ENCODE results near the gene MRTFA.
"Not testable (repeated sequence)": the region's sequence is repeated elsewhere in the genome, so short reads cannot be mapped to it uniquely, and the experiment has no call there.

MRTFA gene

DNA sequence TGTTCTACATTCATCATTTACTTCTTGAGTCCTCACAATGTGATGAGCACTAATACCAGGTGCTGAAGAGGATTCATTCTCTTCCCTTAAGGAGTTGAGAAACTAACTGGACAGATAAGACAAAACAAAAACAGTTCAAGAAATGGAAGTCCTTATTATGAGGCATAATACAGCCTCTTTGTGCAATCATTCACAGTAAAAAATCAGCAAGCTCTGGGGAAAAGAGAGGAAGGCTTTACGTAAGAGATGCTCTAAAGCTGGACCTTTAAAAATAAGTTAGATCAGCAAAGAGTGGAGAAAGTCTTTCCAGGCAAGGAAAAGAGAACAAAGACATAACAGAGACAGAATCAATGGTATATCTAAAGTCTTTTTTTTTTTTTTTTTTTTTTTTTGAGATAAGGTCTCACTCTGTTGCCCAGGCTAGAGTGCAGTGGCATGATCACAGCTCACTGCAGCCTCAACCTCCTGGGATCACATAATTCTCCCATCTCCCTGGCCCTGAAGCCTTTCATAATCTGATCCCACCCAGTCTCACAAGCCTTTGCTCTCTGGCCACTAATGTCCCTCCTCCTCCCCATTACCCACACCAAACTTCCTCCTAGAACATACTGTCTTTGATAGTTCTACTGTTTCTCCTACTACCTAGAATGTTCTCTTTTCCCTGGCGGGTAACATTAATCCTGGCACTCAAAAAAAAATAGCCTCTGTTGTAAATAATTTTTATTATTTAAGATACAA, 40.9 kb downstream of the MRTFA start:
- DNase-seq (ENCODE audit: low spot score) = no peak

DNA sequence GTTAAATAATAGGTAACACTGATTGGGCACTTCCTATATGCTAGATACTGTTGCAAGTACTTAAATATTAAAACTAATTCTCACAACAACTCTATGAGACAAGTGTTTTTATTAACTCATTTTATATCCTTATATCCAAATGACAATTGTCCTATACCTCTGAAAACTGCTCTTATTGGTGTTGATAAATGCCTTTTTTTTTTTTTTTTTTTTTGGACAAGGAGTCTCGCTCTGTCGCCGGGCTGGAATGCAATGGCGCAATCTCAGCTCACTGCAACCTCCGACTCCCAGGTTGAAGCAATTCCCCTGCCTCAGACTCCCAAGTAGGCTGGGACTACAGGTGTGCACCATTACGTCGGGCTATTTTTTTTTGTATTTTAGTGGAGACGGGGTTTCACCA, 41.6 kb downstream of the MRTFA start:
- no peak for DNase-seq (ENCODE audit: low spot score)

DNA sequence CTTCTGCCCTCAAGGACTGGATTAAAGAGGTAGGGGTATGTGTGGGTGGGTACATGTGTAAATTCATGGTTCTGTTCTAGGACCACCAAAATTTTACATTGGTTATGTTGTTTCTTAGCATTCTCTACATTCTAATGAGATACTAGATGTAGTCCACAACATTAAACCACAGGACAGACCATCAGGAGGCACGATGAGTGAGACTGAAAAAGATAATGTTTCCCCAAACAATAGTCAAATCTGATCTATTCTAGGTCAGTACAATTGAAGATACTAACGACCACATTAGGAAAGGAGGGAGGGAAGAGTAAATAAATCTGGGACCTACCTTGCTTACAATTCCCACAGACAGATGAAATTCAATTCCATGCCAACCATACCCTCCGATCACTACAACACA, 42.2 kb downstream of the MRTFA start:
- no peak for DNase-seq (ENCODE audit: low spot score)

DNA sequence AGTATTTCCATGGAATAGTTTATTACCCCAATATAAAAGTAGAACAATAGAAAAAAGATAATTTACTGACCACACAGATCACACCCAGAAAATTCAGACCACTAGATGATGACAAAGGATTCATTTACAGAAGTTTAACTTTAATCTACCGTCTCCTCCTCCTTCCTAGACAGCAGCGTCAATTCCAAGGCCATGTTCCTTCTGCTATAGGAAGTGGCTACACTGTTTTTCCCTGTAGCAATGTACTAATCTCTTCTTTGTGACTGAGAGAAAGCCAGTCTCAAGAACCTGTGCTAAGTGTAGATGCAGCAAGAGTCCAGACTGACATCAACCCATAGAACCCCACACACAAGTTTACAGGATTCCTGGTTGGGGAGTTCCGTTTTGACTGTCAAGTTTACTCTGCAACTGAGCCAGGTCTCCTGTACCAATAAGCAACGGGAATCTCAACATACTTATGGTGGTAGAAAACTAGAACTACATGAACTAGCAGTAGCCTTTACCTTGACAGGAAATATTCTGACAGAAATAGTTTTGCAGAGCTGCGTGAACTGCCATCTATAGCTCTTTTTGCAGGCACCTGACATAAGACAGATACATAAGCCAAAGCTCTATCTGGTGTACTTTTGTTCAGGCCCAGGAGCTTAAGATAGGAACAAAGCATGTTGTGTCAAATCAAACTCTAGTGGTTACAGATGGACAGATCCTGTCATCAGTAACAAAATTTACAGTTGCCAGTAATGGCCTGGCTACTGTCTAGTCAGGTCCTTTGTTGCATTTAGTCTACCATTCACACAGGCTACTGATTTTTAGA, 42.9 kb downstream of the MRTFA start:
- DNase-seq (ENCODE audit: low spot score) = no peak

DNA sequence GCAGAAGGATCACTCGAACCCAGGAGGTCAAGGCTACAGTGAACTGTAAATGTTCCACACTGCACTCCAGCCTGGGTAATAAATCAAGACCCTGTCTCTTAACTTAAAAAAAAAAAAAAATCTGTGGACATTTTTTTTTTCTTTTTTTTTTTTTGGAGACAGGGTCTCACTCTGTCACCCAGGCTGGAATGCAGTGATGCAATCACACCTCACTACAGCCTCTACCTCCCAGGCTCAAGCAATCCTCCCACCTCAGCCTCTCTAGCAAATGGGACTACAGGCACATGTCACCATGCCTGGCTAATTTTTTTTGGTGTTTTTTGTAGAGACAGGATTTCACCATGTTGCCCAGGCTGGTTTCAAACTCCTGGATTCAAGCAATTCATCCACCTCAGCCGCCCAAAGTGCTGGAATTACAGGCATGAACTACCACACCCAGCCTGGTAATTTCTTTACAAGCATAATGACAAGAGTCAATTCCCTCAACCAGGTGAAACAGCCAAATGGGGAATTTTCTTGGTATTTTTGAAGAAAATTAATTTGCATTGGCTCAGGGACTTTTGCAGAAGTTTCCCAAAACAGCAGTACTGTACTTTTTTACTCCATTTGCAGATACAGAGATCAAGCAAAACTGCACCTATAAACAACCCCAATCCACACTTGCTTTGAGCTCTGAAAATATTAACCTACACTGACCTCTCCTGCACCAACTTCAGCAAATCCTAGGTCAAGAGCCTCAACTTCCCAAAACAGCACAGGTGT, 44.0 kb downstream of the MRTFA start:
- DNase-seq (ENCODE audit: low spot score) = no peak

DNA sequence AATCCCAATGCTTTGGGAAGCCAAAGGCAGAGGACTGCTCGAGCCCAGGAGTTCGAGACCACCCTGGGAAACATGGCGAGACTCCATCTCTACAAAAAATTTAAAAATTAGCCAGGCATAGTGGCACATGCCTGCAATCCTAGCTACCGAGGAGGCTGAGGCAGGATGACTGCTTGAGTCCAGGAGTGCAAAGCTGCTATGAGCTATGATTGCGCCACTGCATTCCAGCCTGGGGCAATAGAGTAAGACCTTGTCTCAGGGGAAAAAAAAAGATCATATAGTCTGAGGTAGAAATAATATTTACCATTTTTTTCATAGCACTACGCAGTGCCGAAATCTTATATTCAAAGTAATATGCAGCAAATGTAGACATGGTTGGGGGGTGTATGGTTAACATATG, 47.8 kb downstream of the MRTFA start:
- DNase-seq (ENCODE audit: low spot score) = no peak

DNA sequence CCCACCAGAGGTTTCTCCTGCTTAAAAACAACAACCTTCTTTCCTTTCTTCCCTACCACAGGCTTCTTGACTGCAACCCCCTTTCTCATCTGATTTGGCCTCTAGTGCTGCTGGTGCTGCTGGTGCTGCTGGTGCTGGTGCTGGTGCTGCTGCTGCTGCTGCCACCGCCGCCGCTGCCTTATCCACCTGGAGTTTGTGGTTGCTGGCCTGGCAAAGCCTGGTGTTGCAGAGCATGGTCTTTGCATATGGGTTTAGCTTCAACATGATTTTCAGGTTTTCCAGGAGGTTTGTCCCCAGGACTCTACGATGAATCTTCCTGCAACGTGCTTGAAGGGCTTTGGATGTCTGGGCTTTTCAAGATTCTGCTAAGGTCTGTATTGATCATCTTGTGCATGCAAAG, 49.7 kb downstream of the MRTFA start:
- no peak for DNase-seq (ENCODE audit: low spot score)

DNA sequence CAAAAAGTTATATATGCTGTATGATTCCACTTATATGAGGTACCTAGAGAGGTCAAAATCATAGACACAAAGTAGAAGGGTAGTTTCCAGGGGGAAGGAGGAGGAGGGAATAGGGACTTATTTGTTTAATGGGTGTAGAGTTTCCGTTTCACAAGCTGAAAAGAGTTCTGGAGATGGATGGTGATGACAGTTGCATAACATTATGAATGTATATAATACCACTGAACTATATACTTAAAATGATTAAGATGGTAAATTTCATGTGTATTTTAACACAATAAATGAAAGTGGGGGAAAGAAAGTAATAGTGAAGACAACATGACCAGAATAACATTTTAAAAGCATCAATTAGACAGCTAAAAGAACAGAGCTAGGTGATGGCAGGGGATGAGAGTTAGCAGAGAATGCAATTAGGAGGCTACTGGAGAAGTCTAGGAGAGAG, 51.2 kb downstream of the MRTFA start:
- no peak for DNase-seq (ENCODE audit: low spot score)

DNA sequence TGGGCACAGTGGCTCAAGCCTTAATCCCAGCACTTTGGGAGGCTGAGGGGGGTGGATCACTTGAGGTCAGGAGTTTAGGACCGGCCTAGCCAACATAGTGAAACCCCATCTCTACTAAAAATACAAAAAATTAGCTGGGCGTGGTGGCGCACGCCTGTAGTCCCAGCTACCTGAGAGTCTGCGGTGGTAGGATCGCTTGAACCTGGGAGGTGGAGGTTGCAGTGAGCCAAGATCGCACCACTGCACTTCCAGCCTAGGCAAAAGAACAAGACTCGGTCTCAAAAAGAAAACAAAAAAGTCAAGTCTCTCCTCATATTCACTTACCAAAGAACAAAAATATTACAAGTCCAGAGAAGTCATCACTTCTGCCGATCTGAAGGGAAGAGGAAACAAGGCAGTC, 51.8 kb downstream of the MRTFA start:
- DNase-seq (ENCODE audit: low spot score) = not testable (repeated sequence)

DNA sequence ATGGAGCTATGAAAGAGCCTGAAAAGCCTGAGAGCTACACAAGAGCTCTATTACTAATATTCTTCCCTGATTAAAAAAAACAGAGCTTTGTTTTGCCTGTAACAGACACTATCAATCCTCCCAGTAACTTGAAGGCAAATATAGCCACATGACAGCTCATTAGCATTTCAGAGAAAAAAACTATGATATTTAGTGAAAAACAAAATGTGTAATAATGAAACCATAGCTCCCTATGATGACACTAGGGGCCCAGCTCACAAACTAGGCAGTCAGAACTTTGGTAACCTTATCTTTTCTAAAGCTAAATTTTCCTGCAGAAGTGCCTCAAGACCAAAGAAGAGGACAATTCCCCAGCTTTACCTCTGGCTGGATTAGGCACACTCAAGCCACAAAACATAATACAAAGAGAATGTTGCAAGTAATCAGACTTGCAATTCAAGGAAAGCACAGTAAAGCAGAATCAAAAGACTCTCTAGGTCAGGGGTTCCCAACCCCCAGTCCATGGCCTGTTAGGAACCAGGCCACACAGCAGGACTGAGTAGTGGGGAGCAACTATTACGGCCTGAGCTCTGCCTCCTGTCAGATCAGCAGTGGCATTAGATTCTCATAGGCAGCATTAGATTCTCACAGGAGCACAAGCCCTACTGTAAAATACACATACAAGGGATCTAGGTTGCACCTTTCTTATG, 53.3 kb downstream of the MRTFA start:
- DNase-seq (ENCODE audit: low spot score) = no peak

DNA sequence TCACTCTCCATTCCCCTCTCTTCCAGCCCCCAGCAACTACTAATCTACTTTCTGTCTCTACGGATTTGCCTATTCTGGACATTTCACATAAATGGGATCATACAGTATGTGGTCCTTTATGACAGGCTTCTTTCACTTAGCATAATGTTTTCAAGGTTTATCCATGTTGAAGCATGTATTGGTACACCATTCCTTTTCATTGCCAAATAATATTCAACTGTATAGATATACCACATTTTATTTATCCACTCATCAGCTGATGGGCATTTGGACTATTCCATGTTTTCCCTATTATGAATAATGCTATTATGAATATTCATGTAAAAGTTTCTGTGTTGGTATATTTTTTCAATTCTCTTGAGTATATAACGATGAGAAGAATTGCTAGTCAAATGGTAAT, 54.5 kb downstream of the MRTFA start:
- DNase-seq (ENCODE audit: low spot score) = no peak

DNA sequence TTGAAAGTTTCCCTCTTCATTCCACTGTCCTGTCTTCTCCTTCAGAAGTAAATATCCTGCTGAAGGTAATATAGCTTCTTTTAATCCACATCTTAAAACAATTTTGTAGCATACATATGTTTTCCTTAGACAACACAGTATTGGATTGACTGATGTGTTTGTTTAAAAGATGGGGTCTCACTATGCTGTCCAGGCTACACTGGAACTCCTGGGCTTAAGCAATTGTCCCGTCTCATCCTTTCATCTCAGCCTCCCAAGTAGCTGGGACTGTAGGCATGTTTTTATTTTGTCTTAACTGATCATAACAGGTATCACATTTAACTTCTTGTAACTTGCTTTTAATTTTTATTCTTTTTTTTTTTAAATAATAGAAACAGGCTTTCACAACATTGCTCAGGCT, 55.9 kb downstream of the MRTFA start:
- no peak for DNase-seq (ENCODE audit: low spot score)

DNA sequence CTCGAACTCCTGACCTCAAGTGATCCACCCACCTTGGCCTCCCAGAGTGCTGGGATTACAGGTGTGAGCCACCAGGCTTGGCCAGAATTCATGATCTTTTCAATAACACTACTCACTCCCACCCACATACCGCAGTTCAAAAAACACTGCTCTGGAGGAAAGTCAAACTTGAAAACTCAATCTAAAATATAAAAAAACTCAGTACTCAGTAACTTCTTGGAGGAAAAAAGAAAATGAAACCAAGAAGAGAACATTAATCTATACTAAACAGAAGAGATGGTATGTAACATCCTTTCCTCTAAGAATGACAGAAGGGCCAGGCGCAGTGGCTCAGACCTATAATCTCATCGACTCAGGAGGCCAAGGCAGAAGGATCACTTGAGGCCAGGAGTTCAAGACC, 58.3 kb downstream of the MRTFA start:
- DNase-seq (ENCODE audit: low spot score) = no peak

DNA sequence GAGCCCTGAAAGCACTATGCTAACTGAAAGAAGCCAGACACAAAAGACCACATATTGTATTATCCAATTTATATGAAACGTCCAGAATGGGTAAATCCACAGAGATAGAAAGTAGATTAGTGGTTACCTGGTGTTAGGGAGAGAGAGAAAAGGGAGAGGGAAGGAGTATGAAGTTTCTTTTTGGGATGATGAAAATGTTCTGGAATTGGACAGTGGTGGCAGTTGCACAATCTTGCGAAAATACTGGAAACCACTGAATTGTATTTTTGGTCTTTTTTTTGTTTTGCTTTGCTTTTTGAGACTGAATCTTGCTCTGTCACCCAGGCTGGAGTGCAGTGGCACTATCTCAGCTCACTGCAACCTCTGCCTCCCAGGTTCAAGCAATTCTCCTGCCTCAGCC, 63.5 kb downstream of the MRTFA start:
- DNase-seq (ENCODE audit: low spot score) = no peak

DNA sequence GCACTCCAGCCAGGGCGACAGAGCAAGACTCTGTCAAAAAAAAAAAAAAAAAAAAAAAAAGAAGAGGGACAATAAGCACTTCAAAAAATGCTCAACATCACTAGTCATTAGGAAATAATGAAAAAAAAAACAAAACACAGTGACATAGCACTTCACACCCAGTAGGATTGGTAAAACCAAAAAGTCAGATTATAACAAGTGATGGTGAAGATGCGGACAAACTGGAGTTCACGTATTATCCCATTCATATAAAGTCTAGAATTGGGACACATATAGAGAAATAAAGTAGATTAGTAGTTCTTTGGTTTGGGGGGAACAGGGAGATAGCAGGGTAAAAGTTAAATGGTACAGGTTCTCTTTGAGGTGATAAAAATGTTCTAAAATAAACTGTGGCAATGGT, 64.6 kb downstream of the MRTFA start:
- DNase-seq (ENCODE audit: low spot score) = no peak

DNA sequence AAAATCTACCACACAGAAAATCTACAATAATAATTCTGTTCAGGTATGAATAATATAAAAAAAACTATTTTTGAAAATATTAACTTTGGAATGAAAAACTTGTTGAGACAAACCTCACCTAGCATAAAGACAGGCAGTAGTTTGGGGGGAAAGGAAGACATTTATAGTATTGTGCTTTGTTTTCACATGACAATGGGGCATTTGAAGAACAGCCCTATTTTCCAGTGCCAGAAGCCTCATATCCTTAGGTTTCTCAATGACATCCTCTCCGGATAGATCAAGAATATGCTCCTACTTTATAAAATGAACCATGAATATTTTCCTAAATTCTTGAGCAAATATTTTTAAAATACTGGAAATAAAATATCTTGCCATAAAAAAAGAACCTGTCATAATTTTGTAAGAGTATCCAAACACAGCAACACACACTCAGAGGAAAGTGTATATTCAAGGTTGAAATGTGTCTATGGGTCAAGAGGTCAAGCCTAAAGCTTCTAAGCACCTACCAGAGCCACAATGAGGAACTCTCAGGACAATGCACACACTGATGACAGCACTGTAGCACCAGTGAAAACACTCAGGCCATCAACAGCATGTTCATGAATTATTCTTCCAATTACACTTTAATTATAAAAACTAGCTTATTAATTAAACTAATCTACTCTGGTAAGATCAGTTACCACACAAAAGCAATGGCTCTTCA, 68.7 kb downstream of the MRTFA start:
- no peak for DNase-seq (ENCODE audit: low spot score)

DNA sequence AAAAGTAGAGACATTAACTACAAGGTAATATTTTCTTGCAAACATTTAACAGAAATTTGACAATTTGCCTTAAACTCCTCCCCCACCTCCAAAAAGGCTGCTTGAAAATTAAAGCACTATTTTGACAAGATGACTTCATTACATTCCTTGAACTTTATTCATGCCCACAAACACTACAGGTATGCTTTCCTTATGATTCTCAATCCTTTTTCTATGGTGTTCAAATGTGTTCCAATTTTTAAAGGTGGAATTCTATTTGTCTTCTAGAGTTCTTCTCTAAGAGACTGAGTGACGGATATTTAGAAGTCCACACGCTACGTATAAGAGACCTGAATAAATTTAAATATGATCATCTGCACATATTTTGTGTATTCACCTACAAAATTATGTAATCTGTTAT, 69.4 kb downstream of the MRTFA start:
- DNase-seq (ENCODE audit: low spot score) = no peak

DNA sequence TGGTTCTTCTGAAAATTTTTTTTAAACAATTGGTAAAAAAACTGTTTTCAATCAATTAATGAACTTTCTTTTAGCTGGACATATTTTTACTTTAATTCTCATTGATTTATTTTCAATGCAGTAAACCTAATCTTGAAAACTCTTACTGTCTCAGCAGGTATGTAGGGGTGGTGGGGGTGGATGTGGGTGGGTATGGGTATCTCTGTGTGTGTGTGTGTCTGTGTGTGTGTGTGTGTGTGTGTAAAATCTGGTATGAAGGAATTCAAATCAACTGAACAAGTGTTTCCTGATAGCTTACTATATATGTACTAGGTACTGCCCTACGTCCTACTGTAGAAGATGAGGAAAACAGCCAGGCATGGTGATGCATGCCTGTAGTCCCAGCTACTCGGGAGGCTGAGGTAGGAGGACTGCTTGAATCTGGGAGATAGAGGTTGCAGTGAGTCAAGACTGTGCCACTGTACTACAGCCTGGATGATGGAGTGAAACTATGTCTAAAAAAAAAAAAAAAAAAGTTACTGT, 75.5 kb downstream of the MRTFA start:
- no peak for DNase-seq (ENCODE audit: low spot score)

DNA sequence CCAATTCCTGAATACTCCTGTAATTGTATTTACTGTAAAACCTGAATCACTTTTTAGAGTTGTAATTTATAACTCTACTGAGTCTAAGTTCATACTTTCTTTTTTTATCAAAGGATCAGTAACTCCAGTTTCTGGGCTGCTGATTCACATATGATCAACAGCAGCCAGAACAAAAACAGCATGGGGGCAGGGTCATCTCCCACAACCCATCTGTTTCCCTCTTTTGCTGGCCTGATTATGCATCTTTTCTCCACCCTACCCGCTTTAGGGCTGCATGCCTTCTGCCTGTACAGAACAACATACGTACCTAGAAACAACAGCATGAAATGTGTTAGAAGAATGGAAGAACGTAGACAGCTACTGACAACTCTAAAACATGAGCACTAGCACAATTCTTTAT, 76.0 kb downstream of the MRTFA start:
- DNase-seq (ENCODE audit: low spot score) = no peak

DNA sequence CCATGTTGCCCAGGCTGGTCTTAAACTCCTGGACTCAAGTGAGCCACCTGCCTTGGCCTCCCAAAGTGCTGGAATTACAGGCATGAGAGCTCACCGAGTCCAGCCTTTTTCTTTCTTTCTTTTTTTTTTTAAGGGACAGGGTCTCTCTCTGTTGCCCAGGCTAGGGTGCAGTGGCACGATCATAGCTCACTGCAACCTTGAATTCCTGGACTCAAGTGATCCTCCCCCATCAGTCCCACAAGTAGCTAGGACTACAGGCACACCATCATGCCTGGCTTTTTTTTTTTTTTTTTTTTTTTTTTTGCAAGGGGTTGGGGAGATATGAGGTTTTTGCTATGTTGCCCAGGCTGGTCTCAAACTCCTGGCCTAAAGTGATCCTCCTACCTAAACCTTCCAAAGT, 78.5 kb downstream of the MRTFA start:
- no peak for DNase-seq (ENCODE audit: low spot score)

DNA sequence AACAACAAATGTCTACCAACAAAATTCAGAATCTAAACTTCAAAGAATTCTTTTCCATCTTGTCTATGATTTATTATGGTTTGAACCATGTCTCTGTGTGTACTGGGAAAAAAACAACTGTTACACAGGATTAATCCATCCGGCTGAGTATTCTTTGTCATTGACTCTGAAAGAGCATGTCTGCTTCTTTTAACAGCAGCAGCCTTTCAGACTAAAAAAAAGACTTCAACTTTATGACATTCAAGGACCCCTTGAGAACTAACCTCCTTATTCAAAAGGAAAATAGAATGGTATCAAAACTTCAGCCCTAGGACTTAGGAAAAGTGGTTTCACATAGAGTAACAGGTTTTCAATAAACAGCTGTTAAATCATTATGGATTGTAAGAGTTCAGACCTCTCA, 79.9 kb downstream of the MRTFA start:
- no peak for DNase-seq (ENCODE audit: low spot score)
